ENCODE results near the gene GPS2.

- TF ChIP-seq CTCF (conservative IDR thresholded peaks at IDR 0.05; ENCODE audit: low read depth, low read length) (no peak), RAD21 (IDR thresholded peaks at IDR 0.05; ENCODE audit: low read length) (no peak)
Observed at GRCh38 chr17:7329374-7329996, 14.3 kb upstream of the GPS2 start.

Measured in IMR-90 (cell line).